DOHH2 (cell line): ENCODE measurements around the gene THOC7.

Source experiments
- H3F3A ChIP-seq: fragments of 200-600 bp; sonication (generic), shearing (Covaris generic); 2 replicates; pipeline ENCODE4 v1.6.0; 2016; ENCODE audit warnings: antibody characterized with exemption, mild to moderate bottlenecking; ENCODE audit not compliant: control insufficient read depth, insufficient read depth
- H3K27ac ChIP-seq: fragments of 200-600 bp; sonication (generic); 2 replicates; pipeline ENCODE4 v1.5.1; 2014; ENCODE audit warnings: low read depth, mild to moderate bottlenecking, low read length, moderate library complexity
- H3K27me3 ChIP-seq: fragments of 200-600 bp; sonication (generic); 2 replicates; pipeline ENCODE4 v1.6.1; 2014; ENCODE audit warnings: mild to moderate bottlenecking, low read length, mixed read lengths; ENCODE audit not compliant: control insufficient read depth
- H3K36me3 ChIP-seq: fragments of 200-600 bp; sonication (generic); 2 replicates; pipeline ENCODE4 v1.6.1; 2014; ENCODE audit warnings: mild to moderate bottlenecking, low read length, moderate library complexity, mixed read lengths; ENCODE audit not compliant: control insufficient read depth
- H3K4me1 ChIP-seq: fragments of 200-600 bp; sonication (generic); 2 replicates; pipeline ENCODE4 v1.6.1; 2014; ENCODE audit warnings: mild to moderate bottlenecking, low read length, mixed read lengths; ENCODE audit not compliant: control insufficient read depth
- H3K4me2 ChIP-seq: fragments of 200-600 bp; sonication (generic); 2 replicates; pipeline ENCODE4 v1.6.0; 2014; ENCODE audit warnings: mild to moderate bottlenecking, low read length, moderate library complexity
- H3K4me3 ChIP-seq: fragments of 200-600 bp; sonication (generic); 2 replicates; pipeline ENCODE4 v1.5.1; 2014; ENCODE audit warnings: mild to moderate bottlenecking, low read length, mixed read lengths
- H3K79me2 ChIP-seq: fragments of 200-600 bp; sonication (generic); 2 replicates; pipeline ENCODE4 v1.6.1; 2014; ENCODE audit warnings: mild to moderate bottlenecking, low read length, mixed read lengths; ENCODE audit not compliant: control insufficient read depth
- H3K9me2 ChIP-seq: fragments of 200-600 bp; sonication (generic); replicated peaks from 2 replicates; pipeline ENCODE4 v1.6.1; 2014; ENCODE audit warnings: mild to moderate bottlenecking, low read length, mixed read lengths; ENCODE audit not compliant: control insufficient read depth
- H3K9me3 ChIP-seq: fragments of 200-600 bp; sonication (generic); 2 replicates; pipeline ENCODE4 v1.6.1; 2014; ENCODE audit warnings: antibody characterized with exemption, low read length, mixed read lengths; ENCODE audit not compliant: control insufficient read depth, insufficient read depth
- H4K20me1 ChIP-seq: fragments of 200-600 bp; sonication (generic); 2 replicates; pipeline ENCODE4 v1.6.0; 2014; ENCODE audit warnings: low read depth, mild to moderate bottlenecking, antibody characterized with exemption, low read length, moderate library complexity; ENCODE audit not compliant: control insufficient read depth, insufficient read depth
- EZH2phosphoT487 ChIP-seq: fragments of 200-600 bp; sonication (generic); IDR thresholded peaks from 2 replicates; pipeline ENCODE4 v1.6.1; 2017; ENCODE audit warnings: borderline replicate concordance, mild to moderate bottlenecking, antibody characterized with exemption, low read length, moderate library complexity, mixed read lengths
- TF ChIP-seq, protein P1 (sequence below): fragments of 200-600 bp; sonication (generic); IDR thresholded peaks from one replicate; pipeline ENCODE4 v1.5.1; 2014; ENCODE audit warnings: antibody characterized with exemption, mild to moderate bottlenecking, low read depth, low read length; ENCODE audit not compliant: poor library complexity, severe bottlenecking

Gene THOC7

DNA sequence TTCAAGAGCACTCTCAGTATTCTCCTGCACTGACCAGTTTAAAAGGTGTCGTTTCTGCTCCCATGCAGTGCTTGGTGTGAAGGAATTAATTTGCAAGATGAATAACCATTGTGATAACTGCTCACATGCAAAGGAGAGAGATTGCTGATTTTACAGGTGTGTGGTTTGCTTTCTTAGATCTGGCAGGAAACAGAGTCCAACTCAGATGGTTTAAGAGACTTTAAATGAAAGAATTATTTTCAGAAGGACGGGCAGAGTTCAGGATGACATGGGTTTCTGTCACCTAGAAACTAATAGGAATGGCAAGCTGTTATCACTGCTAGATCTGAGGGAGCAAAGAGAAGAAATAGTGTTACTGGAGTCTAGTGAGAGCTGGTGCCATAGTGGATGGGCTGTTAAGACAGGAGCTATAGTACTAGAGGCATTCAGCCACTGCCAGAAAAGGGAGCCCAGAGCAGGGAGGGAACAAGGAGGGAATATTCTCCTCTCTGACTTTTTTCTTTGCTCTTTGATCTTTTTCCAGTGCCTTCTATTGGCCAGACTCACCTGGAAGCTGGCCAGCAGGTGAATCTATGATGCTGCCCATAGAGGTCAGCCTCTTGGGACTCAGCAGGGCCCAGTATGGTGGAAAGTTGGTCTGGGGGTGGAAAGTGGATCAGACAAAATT is 14.9 kb upstream of the THOC7 start:
- H3K9me3 ChIP-seq = no peaks in the 10 kb centered on the region
- TF ChIP-seq, protein P1, sequence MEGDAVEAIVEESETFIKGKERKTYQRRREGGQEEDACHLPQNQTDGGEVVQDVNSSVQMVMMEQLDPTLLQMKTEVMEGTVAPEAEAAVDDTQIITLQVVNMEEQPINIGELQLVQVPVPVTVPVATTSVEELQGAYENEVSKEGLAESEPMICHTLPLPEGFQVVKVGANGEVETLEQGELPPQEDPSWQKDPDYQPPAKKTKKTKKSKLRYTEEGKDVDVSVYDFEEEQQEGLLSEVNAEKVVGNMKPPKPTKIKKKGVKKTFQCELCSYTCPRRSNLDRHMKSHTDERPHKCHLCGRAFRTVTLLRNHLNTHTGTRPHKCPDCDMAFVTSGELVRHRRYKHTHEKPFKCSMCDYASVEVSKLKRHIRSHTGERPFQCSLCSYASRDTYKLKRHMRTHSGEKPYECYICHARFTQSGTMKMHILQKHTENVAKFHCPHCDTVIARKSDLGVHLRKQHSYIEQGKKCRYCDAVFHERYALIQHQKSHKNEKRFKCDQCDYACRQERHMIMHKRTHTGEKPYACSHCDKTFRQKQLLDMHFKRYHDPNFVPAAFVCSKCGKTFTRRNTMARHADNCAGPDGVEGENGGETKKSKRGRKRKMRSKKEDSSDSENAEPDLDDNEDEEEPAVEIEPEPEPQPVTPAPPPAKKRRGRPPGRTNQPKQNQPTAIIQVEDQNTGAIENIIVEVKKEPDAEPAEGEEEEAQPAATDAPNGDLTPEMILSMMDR = no peak
- no peak for TF ChIP-seq EZH2phosphoT487
- peaks cover 14% of the 10 kb centered on the region for H3K4me1 ChIP-seq
- no peak overlapping the region for H3K27ac ChIP-seq
- peaks cover 29% of the 10 kb centered on the region; the same call in 1 of the 2 replicates for H4K20me1 ChIP-seq
- peaks cover 99% of the 10 kb centered on the region for H3K79me2 ChIP-seq
- no peaks in the 10 kb centered on the region for H3F3A ChIP-seq
- peaks cover 19% of the 10 kb centered on the region for H3K36me3 ChIP-seq
- no peaks in the 10 kb centered on the region for H3K9me2 ChIP-seq
- no peak overlapping the region for H3K4me2 ChIP-seq
- H3K4me3 ChIP-seq = no peak overlapping the region
- no peaks in the 10 kb centered on the region for H3K27me3 ChIP-seq

DNA sequence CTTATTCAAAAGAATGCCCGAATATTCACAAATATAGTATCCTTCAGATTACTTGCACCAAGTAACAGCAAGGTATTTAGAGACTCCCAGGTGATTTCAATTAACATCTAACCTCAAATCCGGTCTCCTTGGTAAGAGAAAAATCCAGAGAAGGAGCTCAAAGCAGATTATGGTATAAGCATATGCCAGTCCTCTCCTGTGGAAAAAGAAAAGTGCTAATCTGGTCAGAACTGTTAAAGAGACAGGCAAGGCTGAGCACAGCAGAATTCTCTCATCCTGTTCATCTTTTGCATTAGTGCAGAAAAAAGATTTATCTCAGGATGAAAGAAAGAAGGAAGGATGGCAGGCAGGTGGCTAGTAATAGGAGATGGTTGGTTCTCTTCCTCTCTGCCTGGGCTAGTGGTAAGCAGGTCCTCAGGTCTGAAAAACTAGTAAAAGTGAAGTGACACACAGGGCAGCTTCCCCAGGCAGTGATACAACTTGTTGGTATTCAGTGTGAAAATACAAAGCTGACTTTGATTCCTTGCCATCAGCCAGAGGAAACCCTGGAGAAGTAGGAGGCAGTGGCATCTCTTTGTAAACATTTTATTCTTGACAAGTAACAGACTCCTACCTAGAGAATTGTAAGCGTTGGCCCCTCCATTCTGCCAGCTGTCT is 14.3 kb upstream of the THOC7 start:
- no peaks in the 10 kb centered on the region for H3F3A ChIP-seq
- H3K9me3 ChIP-seq = no peaks in the 10 kb centered on the region
- H3K79me2 ChIP-seq = peaks cover 99% of the 10 kb centered on the region
- no peaks in the 10 kb centered on the region for H3K9me2 ChIP-seq
- H3K27ac ChIP-seq = no peak overlapping the region
- no peak overlapping the region for H3K4me2 ChIP-seq
- TF ChIP-seq EZH2phosphoT487 = no peak
- TF ChIP-seq, protein P1 = no peak
- H3K36me3 ChIP-seq = peaks cover 24% of the 10 kb centered on the region
- peaks cover 14% of the 10 kb centered on the region for H3K4me1 ChIP-seq
- peaks cover 30% of the 10 kb centered on the region for H4K20me1 ChIP-seq
- no peak overlapping the region for H3K4me3 ChIP-seq
- H3K27me3 ChIP-seq = no peaks in the 10 kb centered on the region

DNA sequence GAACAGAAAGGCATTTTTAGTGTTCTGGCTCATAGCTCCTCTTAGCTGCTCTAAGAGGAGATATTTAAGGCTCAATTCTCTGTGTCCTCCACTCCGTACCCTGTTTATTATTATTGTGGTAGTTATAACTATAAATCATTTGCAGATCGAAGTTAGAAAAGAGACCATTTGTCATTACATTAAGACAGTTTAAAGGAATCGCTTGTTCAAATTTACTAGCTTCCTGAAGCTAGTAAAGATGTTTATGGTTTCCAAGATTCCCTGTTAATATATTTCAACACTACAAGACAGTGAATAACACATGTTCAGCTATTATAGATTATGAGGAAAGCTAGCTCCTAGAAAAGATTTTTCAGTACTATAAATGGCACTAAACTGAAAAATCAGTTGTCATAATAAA is 12.7 kb upstream of the THOC7 start:
- H3K79me2 ChIP-seq = peaks cover 98% of the 10 kb centered on the region
- H3K4me2 ChIP-seq = no peak overlapping the region
- no peaks in the 10 kb centered on the region for H3K9me3 ChIP-seq
- H3K4me3 ChIP-seq = no peak overlapping the region
- peaks cover 37% of the 10 kb centered on the region for H4K20me1 ChIP-seq
- no peaks in the 10 kb centered on the region for H3F3A ChIP-seq
- peaks cover 27% of the 10 kb centered on the region for H3K4me1 ChIP-seq
- no peaks in the 10 kb centered on the region for H3K27me3 ChIP-seq
- H3K36me3 ChIP-seq = peaks cover 26% of the 10 kb centered on the region
- H3K27ac ChIP-seq = no peak overlapping the region
- no peaks in the 10 kb centered on the region for H3K9me2 ChIP-seq
- TF ChIP-seq EZH2phosphoT487 = no peak

DNA sequence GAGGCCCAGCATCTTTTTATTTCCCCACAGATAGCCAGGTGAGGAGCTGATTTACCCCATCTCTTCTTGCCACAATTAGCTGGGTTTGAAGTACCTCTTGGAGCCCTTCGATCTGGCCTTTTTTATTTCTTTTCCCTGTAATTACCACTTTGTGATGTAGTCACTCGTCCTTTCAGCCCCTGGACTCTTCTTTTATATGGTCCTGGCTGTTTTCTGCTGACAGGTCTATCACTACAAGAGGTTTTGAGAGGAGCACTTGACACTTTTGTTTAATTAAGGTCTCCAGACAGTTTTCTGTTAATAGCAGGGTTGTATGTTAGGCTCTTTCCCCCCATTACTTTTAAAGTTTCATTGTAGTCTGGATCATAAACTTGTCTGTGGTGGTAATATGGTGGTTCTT is 11.9 kb upstream of the THOC7 start:
- peaks cover 98% of the 10 kb centered on the region for H3K79me2 ChIP-seq
- no peaks in the 10 kb centered on the region for H3F3A ChIP-seq
- H3K4me1 ChIP-seq = peaks cover 34% of the 10 kb centered on the region
- H3K9me3 ChIP-seq = no peaks in the 10 kb centered on the region
- no peak for TF ChIP-seq EZH2phosphoT487
- TF ChIP-seq, protein P1 = no peak
- H3K27ac ChIP-seq = no peak overlapping the region
- peaks cover 40% of the 10 kb centered on the region for H4K20me1 ChIP-seq
- H3K9me2 ChIP-seq = no peaks in the 10 kb centered on the region
- no peak overlapping the region for H3K4me3 ChIP-seq
- H3K4me2 ChIP-seq = no peak overlapping the region
- H3K36me3 ChIP-seq = peaks cover 27% of the 10 kb centered on the region
- H3K27me3 ChIP-seq = no peaks in the 10 kb centered on the region
